Motor neuron (in vitro differentiated cells): Measurements from ENCODE around the gene ZNF555. TPM values are rescaled to one million over a fixed set of nuclear protein-coding genes. Genes with fewer than 3 reads are reported as not detected.

ENCODE experiments used
- ATAC-seq, 8 experiments: fragments of 200-7000 bp; cut with Tn5 transposase; replicated peaks in 6 of 8; 2 replicates each; pipeline ENCODE4 v1.8.0; 2021; ENCODE audit warnings: mild to moderate bottlenecking in 8 of 8, moderate library complexity in 8 of 8
- H3K27ac ChIP-seq, 2 donors: fragments of 250-450 bp; sonication (Bioruptor Pico); 2 replicates each; pipeline ENCODE4 v1.9.0; 2021; ENCODE audit warnings: antibody characterized with exemption in 2 of 2, mild to moderate bottlenecking in 2 of 2, moderate library complexity in 1 of 2
- H3K4me1 ChIP-seq, 2 donors: fragments of 250-450 bp; sonication (Bioruptor Pico); replicated peaks in 1 of 2; 2 replicates each; pipeline ENCODE4 v1.6.1; 2021; ENCODE audit warnings: antibody characterized with exemption in 2 of 2, mild to moderate bottlenecking in 2 of 2, moderate library complexity in 1 of 2
- H3K4me3 ChIP-seq, 5 donors: fragments of 250-450 bp; sonication (Bioruptor Pico); 2 replicates each; pipeline ENCODE4 v1.9.0; 2021; ENCODE audit warnings: antibody characterized with exemption in 5 of 5, mild to moderate bottlenecking in 5 of 5, moderate library complexity in 4 of 5
- WGBS, 10 experiments: fragments of 450-650 bp; shearing (Covaris generic); methylation state at CpG; one replicate each; pipeline ENCODE4 v1.0.0; 2022; 5-methylcytosine and 5-hydroxymethylcytosine counted together
- in situ Hi-C, 9 experiments: fragments of 400-800 bp; cut with MboI; loops; one replicate each; pipeline ENCODE4 v1.15.0; 2021; ENCODE audit warnings: low sequenced_read_pairs in 9 of 9, low pct_unique_long_range_greater_than_20kb in 2 of 9; ENCODE audit not compliant: unreplicated experiment in 9 of 9
- total RNA-seq, 8 experiments: library from RNA; unstranded; fragments of 300-600 nt; gene quantifications; 2 replicates each; pipeline versions ENCODE4 v1.2.3 to v1.2.4, GENCODE V29; 2022

Gene ZNF555
- total RNA-seq, 8 experiments from 2014 or later = 1.1 to 11.6 (median 8.7) TPM

DNA sequence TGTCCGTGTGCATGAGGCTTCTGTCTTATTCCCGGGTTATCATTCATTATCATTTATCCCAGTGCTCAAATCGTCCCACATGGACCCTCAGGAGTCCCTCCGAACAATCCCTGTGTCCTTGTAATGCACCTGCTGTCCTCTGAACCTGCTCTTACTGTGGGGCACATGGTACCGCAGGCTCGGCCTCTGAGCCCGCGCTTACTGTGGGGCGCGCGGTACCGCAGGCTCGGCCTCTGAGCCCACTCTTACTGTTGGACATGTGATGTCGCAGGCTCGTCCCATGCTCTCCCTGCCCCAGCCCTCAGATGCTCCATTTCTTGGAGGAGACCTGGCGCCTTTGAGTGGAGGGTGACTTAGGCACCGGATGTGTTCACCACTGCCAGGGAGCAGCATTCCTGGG lies 38.4 kb upstream of the ZNF555 start:
- no peak for ATAC-seq
- Histone ChIP-seq H3K4me3 (no peak overlapping the region), H3K27ac (no peak overlapping the region), H3K4me1 (no peaks in the 10 kb centered on the region)
- 93 to 100% (median 96%) methylated on average over 1 to 14 of the region's 17 CpGs; no CpG with 5 or more reads in 3 of the 10 experiments for WGBS, 10 experiments
- in situ Hi-C loops = no loop called here

DNA sequence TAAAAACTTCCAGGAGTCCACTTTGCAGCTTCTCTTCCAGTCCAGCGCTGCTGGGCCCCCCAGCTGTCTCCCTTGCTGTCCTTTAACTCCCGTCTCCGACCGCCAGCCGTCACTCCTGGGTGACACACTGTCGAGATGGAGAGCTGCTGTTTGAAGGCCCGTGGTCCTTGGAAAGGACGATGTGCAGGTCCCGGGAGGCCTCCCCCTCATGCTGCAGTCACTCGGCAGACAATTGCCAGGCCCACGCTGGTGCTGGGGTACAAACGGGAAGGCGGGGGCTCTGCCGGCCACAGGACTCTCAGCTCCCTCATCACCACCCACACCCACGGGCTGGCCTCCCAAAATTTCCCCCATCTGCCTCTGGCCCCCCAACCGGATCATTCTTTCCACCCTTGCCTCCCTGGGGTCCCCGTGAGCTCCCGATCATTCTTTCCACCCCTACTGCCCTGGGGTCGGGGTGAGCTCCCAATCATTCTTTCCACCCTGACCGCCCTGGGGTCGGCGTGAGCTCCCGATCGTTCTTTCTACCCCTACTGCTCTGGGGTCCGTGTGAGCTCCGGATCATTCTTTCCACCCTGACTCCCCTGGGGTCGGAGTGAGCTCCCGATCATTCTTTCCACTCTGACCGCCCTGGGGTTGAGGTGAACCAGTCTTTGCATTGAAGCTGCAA lies 37.7 kb upstream of the ZNF555 start:
- H3K27ac ChIP-seq = no peak overlapping the region
- 73 to 100% (median 98%) methylated on average over 1 to 11 of the region's 29 CpGs; no CpG with 5 or more reads in 4 of the 10 experiments for WGBS, 10 experiments
- no peak overlapping the region for H3K4me3 ChIP-seq
- H3K4me1 ChIP-seq = no peaks in the 10 kb centered on the region
- ATAC-seq = no peak
- in situ Hi-C loops = no loop called here

DNA sequence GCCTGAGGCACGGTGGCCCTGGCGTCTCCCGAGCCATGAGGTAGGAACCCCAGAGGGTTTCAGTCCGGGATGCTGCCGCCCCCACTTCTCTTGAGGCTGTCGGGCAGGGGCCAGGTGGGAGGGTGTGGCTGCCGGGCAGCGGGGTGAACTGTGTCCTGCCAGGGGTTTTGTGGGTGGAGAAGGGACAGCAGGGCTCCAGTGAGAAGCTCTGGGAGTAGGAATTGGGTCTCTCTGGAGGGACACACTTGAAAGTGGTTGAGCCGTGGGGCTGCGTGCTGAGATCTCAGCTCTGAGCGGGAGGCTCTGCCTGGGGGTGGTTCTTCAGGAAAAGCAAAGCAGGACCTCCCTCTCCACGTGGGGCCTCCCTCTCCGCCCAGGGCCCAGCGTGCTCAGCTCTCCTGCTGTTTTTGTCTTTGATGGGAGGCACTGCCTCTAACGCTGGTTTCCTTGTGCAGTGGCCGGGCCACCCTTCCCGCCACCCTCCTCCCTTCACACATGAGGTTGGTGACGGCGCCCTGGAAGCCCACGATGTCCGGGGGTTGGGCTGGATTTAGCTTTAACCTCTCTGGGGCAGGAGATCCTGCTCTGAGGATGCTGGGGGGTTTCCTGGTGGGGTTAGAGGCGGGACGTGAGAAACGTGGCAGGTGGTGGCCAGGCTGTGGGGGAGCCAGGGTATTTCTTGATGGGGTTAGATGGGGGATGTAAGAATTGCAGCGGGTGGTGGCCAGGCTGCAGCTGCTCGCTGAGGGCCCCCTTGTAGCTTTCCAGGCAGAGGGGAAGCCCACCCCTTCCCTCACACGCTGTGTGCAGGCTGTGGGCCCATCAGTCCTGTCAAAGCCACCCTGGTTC lies 36.9 kb upstream of the ZNF555 start:
- Histone ChIP-seq H3K27ac (no peak overlapping the region), H3K4me3 (no peak overlapping the region), H3K4me1 (no peaks in the 10 kb centered on the region)
- no peak for ATAC-seq
- WGBS, 10 experiments = 80 to 100% (median 94%) methylated on average over 1 to 11 of the region's 27 CpGs; no CpG with 5 or more reads in 6 of the 10 experiments
- in situ Hi-C loops = no loop called here

DNA sequence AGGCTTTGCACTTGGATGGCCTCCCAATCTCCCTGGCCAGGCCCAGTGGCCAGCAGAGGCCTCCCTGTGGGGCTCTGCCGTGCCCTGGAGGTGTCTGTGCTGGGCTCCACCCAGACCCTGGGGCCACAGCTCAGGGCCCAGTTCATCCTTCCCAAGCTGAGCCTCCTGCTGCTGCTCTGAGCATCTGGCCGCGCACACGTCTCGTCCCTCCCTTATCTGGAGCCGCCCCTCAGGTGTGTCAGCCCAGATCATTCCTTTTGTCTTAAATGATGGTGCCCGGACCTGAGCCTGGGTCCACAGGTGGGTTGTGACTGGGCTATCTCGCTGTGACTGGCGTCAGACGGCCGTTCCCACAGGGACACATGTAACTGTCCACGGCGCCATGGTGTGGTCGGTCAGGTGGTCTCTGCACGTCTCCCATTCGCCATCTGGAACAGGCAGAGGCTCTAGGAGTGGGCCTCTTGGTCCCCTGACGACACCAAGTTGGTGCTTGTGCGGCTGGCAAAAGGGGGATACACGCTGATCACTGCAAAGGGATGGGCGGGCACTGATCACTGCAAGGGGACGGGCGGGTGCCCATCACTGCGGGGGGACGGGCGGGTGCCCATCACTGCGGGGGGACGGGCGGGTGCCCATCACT lies 35.9 kb upstream of the ZNF555 start:
- Histone ChIP-seq H3K4me3 (no peak overlapping the region), H3K27ac (no peak overlapping the region), H3K4me1 (no peaks in the 10 kb centered on the region)
- ATAC-seq = no peak
- 100% methylated on average over 1 of the region's 28 CpGs; no CpG with 5 or more reads in 9 of the 10 experiments for WGBS, 10 experiments
- in situ Hi-C loops = no loop called here

DNA sequence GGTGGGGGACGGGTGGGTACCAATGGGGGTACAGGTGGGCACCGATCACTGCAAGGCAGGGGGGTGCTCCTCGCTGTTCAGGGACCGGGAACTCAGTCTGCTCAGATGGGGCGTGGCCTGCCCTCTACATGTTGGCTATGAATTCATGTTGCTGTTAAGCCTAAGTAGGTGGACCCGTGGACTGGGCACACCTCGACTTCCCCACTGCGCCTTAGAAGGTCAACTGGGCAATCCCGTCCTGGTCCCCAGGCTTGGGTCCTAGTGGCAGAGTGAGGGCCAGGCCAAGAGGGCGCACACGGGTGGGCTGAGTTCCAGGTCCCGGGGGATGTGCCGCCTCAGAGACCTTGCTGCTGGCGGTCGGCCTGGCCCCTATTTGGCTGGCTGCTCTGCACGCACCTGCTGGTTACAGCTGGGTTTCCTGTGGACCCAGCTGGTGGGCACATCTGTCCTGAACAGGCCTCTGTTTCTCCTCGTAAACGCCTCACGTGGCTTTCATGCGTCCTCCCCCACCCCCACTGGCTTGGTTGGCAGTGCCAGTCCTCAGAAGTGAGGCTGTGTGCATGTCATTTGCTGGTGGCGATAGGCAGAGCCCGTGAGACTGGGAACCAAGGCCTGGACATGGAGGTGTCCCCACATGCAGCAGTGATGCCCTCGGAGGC lies 35.2 kb upstream of the ZNF555 start:
- no peaks in the 10 kb centered on the region for H3K4me1 ChIP-seq
- ATAC-seq = no peak
- in situ Hi-C loops = no loop called here
- WGBS, 10 experiments = 90 to 100% (median 99%) methylated on average over 1 to 8 of the region's 23 CpGs; no CpG with 5 or more reads in 6 of the 10 experiments
- no peak overlapping the region for H3K27ac ChIP-seq
- no peak overlapping the region for H3K4me3 ChIP-seq

DNA sequence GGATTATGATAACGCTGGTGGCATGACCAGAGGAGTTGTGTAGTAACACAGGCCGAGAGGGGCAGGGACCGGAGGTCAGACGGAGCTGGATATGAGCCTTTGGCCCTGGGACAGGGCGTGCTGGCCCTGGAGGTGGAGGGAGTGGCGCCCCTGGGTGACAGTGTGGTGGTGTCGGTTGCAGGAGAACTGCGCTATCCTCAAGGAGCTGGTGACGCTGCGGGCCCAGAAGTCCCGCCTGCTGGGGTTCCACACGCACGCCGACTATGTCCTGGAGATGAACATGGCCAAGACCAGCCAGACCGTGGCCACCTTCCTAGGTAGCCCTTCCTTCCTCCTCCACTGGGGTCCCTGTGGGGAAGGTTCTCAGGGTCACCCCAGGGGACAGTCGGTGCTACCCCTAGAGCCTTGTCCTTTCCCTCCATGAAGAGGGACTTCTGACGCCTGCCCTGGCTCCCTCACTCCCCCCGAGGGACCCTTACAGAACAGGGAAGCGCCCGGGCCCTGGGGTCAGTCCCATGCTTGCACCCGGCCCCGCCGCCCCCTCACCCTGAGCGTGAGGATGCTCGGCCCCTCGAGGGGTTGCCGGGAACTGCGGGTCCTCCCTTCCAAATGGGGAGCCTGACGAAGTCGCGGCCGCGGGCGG lies 34.4 kb upstream of the ZNF555 start:
- Histone ChIP-seq H3K4me1 (no peaks in the 10 kb centered on the region), H3K27ac (no peak overlapping the region), H3K4me3 (no peak overlapping the region)
- ATAC-seq = peak in 1 of 8 experiments; percentile 2
- in situ Hi-C loops = no loop called here
- WGBS, 10 experiments = 91 to 100% (median 97%) methylated on average over 1 to 9 of the region's 34 CpGs; no CpG with 5 or more reads in 3 of the 10 experiments

DNA sequence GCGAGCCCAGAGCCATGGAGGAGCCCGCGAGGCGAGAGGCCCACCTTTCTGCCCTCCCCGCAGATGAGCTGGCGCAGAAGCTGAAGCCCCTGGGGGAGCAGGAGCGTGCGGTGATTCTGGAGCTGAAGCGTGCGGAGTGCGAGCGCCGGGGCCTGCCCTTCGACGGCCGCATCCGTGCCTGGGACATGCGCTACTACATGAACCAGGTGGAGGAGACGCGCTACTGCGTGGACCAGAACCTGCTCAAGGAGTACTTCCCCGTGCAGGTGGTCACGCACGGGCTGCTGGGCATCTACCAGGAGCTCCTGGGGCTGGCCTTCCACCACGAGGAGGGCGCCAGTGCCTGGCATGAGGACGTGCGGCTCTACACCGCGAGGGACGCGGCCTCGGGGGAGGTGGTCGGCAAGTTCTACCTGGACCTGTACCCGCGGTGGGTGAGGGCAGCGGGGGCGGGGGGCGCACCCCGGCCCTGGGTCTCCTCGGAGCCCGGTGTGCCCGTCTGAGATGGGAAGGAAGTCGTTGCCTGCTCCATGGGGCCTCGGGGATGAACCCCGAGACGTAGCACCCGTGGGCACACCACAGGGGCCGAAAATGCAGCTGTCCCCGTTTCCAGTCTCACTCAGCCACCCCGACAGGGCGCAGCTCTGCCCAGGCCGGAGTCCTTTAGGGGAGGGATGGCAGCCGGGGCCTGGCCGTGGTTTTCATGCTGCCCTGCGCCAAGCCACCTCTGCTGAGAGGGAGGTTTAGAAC lies 33.7 kb upstream of the ZNF555 start:
- ATAC-seq = no peak
- in situ Hi-C loops = no loop called here
- H3K27ac ChIP-seq = no peak overlapping the region
- WGBS, 10 experiments = 95 to 100% (median 98%) methylated on average over 1 to 8 of the region's 56 CpGs; no CpG with 5 or more reads in 7 of the 10 experiments
- no peak overlapping the region for H3K4me3 ChIP-seq
- no peaks in the 10 kb centered on the region for H3K4me1 ChIP-seq

DNA sequence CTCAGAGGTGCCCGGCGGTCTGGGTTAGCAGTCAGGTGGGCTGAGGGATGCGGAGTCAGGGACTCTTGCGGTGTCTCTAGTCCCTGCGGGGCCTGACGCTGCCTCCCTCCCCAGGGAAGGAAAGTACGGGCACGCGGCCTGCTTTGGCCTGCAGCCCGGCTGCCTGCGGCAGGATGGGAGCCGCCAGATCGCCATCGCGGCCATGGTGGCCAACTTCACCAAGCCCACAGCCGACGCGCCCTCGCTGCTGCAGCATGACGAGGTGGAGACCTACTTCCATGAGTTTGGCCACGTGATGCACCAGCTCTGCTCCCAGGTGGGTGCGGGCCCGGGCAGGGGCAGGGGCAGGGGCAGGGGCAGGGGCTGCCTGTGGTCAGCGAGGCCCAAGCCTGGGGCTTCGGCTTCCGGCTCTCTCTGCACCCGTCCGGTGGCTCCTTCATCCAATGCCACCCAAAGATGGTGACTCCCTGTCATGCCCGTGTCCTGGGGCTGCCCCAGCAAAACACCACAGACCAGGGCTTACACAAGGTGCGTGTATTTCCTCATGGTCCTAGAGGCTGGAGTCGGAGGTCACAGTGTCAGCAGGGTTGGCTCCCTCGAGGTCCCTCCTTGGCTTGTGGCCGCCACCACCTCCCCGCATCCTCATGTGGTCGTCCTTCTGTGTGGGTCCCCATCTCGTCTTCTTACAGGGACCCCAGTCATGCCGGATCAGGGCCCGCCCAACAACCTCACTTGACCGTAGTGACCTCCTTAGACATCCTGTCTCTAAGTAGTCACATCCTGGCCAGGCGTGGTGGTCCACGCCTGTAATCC lies 32.9 kb upstream of the ZNF555 start:
- no peaks in the 10 kb centered on the region for H3K4me1 ChIP-seq

DNA sequence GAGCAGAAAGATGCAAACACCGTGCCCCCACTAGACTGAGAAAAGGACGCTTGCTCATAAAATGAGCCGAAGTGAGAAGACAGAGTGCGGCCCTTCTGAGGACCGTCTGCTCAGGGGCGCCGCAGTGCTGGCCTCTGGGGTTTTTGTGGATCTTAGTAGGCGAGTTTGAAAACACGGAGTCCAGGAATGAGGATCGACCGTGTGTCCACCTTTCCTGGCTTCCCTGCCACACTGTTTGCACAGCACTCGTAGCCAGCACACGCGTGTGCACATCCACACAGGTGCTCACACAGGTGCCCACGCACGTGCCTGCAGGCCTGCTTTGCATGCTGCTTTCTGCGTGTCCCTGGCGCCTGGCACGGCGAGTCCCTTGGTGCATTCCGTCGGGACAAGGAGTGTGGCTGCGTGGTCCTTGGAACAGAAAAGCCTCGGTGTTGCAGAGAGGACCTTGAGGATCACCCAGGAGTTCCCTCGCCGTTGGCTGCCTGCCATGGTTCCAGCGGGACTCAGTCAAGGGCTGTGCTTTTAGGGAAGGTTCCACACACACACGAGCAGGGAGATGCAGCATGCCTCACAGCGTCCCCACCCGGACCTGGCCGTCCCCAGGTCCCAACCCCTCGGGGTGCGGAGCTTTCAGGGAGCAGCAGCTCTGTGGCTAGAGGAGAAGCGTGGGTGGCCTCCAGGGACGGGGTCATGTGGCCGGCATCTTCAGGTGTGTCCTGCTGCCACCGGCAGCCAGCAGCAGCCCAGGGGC lies 31.7 kb upstream of the ZNF555 start:
- Histone ChIP-seq H3K4me1 (no peaks in the 10 kb centered on the region), H3K4me3 (no peak overlapping the region), H3K27ac (no peak overlapping the region)
- in situ Hi-C loops = no loop called here
- 60 to 100% (median 89%) methylated on average over 1 to 17 of the region's 37 CpGs; no CpG with 5 or more reads in 2 of the 10 experiments for WGBS, 10 experiments
- ATAC-seq = no peak

More for the DNA sequence above, 32.9 kb upstream of the ZNF555 start:
- no peak for ATAC-seq
- Histone ChIP-seq H3K27ac (no peak overlapping the region), H3K4me3 (no peak overlapping the region)
- in situ Hi-C loops = no loop called here
- WGBS, 10 experiments = 92 to 100% (median 95%) methylated on average over 1 to 13 of the region's 41 CpGs; no CpG with 5 or more reads in 5 of the 10 experiments

DNA sequence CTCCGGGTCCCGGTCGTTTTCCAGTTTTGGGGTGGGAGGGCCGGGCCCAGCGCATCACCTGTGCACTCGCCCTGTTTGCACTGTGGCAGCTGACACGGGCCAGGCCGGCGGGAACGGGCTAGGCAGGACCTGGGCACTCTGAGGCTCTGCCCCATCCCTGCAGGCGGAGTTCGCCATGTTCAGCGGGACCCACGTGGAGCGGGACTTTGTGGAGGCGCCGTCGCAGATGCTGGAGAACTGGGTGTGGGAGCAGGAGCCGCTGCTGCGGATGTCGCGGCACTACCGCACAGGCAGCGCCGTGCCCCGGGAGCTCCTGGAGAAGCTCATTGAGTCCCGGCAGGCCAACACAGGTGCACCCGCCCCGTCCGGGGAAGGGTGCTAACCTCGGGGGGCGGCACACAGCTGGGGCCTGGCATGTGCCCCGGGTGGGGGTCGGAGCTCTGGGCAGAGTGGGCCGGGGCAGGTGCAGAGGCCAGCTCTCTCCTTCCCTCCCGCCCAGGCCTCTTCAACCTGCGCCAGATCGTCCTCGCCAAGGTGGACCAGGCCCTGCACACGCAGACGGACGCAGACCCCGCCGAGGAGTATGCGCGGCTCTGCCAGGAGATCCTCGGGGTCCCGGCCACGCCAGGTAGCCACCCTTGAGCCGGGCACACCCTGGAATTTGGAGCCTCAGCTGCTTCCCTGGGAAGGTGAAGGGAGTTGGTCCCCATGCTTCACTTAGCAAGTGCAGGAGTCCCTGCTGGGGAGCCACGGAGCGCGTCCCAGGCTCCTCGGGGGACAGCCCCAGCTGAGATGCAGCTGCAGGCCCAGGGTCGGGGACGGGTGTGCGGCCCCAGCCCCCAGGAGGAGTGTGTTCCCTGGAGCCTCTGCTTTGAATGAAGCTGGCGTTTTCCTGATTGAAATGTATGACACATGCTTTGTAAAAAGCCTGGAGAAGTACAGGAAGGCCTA lies 30.9 kb upstream of the ZNF555 start:
- 82 to 100% (median 88%) methylated on average over 1 to 8 of the region's 58 CpGs; no CpG with 5 or more reads in 5 of the 10 experiments for WGBS, 10 experiments
- Histone ChIP-seq H3K4me3 (no peak overlapping the region), H3K27ac (no peak overlapping the region), H3K4me1 (no peaks in the 10 kb centered on the region)
- in situ Hi-C loops = no loop called here
- no peak for ATAC-seq
